Panc1 (cell line): ENCODE results near the gene ANKRD13D. TPM values are rescaled to one million over a fixed set of nuclear protein-coding genes. Genes with fewer than 3 reads are reported as not detected.
A peak's percentile ranks its signal among the peaks of the same experiment; 100 is the strongest.

Experiments used
- ATAC-seq: fragments of 200-7000 bp; cut with Tn5 transposase; 2 replicates; pipeline ENCODE4 v1.9.1; 2020; ENCODE audit warnings: mild to moderate bottlenecking, moderate library complexity
- BruUV-seq: library from RNA; stranded (reverse); fragments of 400-500 nt; replicated peaks from 2 replicates; lab custom pipeline; 2021; lab: Mats Ljungman, UMichigan
- CTCF ChIA-PET: fragments of 300-600 bp; sonication (Branson Sonifier 250); formaldehyde crosslinking; loops from one replicate; lab custom pipeline; 2022; ENCODE audit warnings: antibody characterized with exemption; lab: Charles Lee
- POLR2A ChIA-PET: fragments of 300-600 bp; sonication (Branson Sonifier 250); formaldehyde crosslinking; loops from one replicate; lab custom pipeline; 2022; ENCODE audit warnings: antibody characterized with exemption; lab: Charles Lee
- DNase-seq: peaks from one replicate; pipeline ENCODE4 v3.0.0-alpha.2; 2010; ENCODE audit warnings: low read depth, low spot score
- H3K27ac ChIP-seq: 2 replicates; pipeline ENCODE4 v1.5.1; 2011; ENCODE audit warnings: mild to moderate bottlenecking, low read length, inconsistent platforms
- H3K27me3 ChIP-seq: fragments of 200-500 bp; sonication (Bioruptor generic); 2 replicates; pipeline ENCODE4 v1.6.0; 2014; ENCODE audit warnings: low read length, inconsistent platforms; ENCODE audit not compliant: control insufficient read depth, insufficient read depth
- H3K36me3 ChIP-seq: fragments of 200-500 bp; sonication (Bioruptor generic); 2 replicates; pipeline ENCODE4 v1.5.1; 2014; ENCODE audit warnings: inconsistent platforms, mild to moderate bottlenecking, low read length, moderate library complexity; ENCODE audit not compliant: control insufficient read depth, insufficient read depth
- H3K4me1 ChIP-seq: 2 replicates; pipeline ENCODE4 v1.5.1; 2011; ENCODE audit warnings: inconsistent platforms, mild to moderate bottlenecking, low read length, moderate library complexity; ENCODE audit not compliant: control insufficient read depth, insufficient read depth
- H3K4me3 ChIP-seq, 2 experiments: 2 replicates each; pipeline ENCODE4 v1.5.1; 2011 to 2012; ENCODE audit warnings: low read depth in 2 of 2, low read length in 2 of 2, mild to moderate bottlenecking in 2 of 2, inconsistent platforms in 1 of 2, moderate library complexity in 1 of 2
- H3K9me3 ChIP-seq: fragments of 200-500 bp; sonication (Bioruptor generic); 2 replicates; pipeline ENCODE4 v1.5.1; 2014; ENCODE audit warnings: low read depth, mild to moderate bottlenecking, inconsistent platforms, low read length, moderate library complexity; ENCODE audit not compliant: control insufficient read depth, insufficient read depth
- CTCF ChIP-seq: fragments of 450-650 bp; IDR thresholded peaks from 2 replicates; pipeline ENCODE4 v1.5.1; 2017; ENCODE audit warnings: mild to moderate bottlenecking
- POLR2AphosphoS5 ChIP-seq: IDR thresholded peaks from 2 replicates; pipeline ENCODE4 v1.6.1; 2012; ENCODE audit warnings: mild to moderate bottlenecking, low read depth, low read length, moderate library complexity
- REST ChIP-seq, 2 experiments: IDR thresholded peaks; 2 replicates each; pipeline ENCODE4 v1.6.1; 2011 to 2012; ENCODE audit warnings: low read depth in 2 of 2, control low read depth in 1 of 2, low read length in 1 of 2, mild to moderate bottlenecking in 1 of 2, moderate library complexity in 1 of 2; ENCODE audit not compliant: insufficient read depth in 1 of 2
- SIN3A ChIP-seq: IDR thresholded peaks from 2 replicates; pipeline ENCODE4 v1.6.1; 2012; ENCODE audit warnings: low read depth, mild to moderate bottlenecking, low read length, moderate library complexity, borderline replicate concordance; ENCODE audit not compliant: insufficient read depth
- TCF7L2 ChIP-seq: IDR thresholded peaks from 2 replicates; pipeline ENCODE4 v1.6.1; 2011; ENCODE audit warnings: mild to moderate bottlenecking, low read depth, low read length, inconsistent platforms
- in situ Hi-C: cut with HindIII; loops from 2 replicates; pipeline ENCODE4 v1.10.0; 2016; ENCODE audit warnings: low sequenced_read_pairs, low pct_unique_long_range_greater_than_20kb
- intact Hi-C: fragments of 100-400 bp; cut with micrococcal nuclease; formaldehyde crosslinking; loops from one replicate; pipeline ENCODE4 v1.10.0; 2022; ENCODE audit not compliant: unreplicated experiment
- total RNA-seq: library from RNA; stranded (reverse); gene quantifications from one replicate; pipeline ENCODE4 v1.2.1, GENCODE V29; 2021; ENCODE audit not compliant: unreplicated experiment

Gene ANKRD13D
- total RNA-seq, 1 experiment from 2014 or later, result 76.5 TPM

GRCh38 chr11:67277231-67277961, 11.7 kb upstream of the ANKRD13D start:
- TF ChIP-seq CTCF (no peak), POLR2AphosphoS5 (no peak), REST (IDR thresholded peaks at IDR 0.05; ENCODE audit: insufficient read depth in 1 of 2, low read depth in 2 of 2, low read length in 1 of 2) (no peak)
- Histone ChIP-seq H3K9me3 (no peaks in the 10 kb centered on the region), H3K36me3 (peaks cover 7% of the 10 kb centered on the region; the same call in 1 of the 2 replicates), H3K27me3 (no peaks in the 10 kb centered on the region), H3K27ac (peak overlapping the region; percentile 57; the same call in 1 of the 2 replicates), H3K4me1 (peaks cover 14% of the 10 kb centered on the region), H3K4me3 (no peak overlapping the region)
- no TSS peak for BruUV-seq
- in situ Hi-C loops, result no loop called here
- DNase-seq, result no peak
- ChIA-PET CTCF (no interaction called here), POLR2A (no interaction called here)
- ATAC-seq, result peak; percentile 49
- intact Hi-C loops, result no loop called here

DNA sequence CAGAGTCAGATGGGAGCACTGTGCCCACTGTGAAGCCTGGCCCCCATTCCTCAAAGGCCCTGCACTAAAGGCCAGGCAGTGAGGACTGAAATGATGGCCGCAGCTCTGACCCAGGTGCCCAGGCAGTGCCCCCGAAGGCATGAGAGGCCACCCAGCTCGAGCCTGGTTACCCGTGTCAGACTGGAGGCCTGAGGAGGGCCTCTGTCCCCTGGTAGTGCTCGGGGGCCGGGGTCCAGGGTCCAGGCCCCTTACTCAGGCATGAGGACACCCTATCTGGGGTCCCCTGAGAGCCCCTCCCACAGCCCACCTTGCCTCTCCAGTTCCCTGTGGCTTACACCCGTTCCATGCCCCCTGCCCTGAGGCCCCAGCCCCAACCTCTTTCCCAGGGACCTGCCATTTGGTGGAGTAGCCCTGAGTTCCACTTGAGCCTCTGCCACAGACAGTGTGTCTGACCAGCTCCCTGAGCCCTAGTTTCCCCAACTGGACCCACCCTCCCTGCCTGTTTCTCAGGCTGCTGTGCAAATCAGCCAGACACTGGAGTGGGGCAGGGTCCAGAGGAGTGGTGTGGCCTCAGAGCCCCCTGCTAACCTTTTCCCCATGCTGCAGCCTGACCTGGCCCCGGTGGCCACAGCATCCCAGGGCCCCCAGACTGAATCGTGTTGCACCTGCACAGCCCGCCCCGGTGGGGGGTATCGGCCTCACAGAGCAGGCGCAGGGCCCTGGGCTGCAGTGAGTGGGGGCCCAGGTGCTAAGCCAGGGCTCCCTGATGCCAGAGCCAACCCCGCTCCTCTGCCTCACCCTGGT, 10.8 kb upstream of the ANKRD13D start:
- ATAC-seq (no peak), DNase-seq (no peak)
- no peak overlapping the region for H3K4me3 ChIP-seq
- no TSS peak for BruUV-seq
- H3K27me3 ChIP-seq, result no peaks in the 10 kb centered on the region
- CTCF ChIA-PET, result no interaction called here
- intact Hi-C loops (no loop called here), in situ Hi-C loops (no loop called here)
- H3K9me3 ChIP-seq, result no peaks in the 10 kb centered on the region
- H3K27ac ChIP-seq, result 0 out of 2 replicates have a peak overlapping the region, but pooled peaks have one; percentile 7
- TF ChIP-seq TCF7L2 (no peak), SIN3A (no peak), POLR2AphosphoS5 (no peak), REST (IDR thresholded peaks at IDR 0.05; ENCODE audit: insufficient read depth in 1 of 2, low read depth in 2 of 2, low read length in 1 of 2) (no peak), CTCF (no peak)
- POLR2A ChIA-PET, result no interaction called here
- H3K4me1 ChIP-seq, result peaks cover 10% of the 10 kb centered on the region
- H3K36me3 ChIP-seq, result peaks cover 7% of the 10 kb centered on the region; the same call in 1 of the 2 replicates
